Choroid plexus epithelial cell (primary cell): ENCODE results near the gene PLIN1.

Experiments
- DNase-seq: peaks from one replicate; pipeline ENCODE4 v3.0.0-alpha.2; 2010; ENCODE audit warnings: low read depth
- H3K4me3 ChIP-seq: 2 replicates; pipeline ENCODE4 v1.5.1; 2011; ENCODE audit warnings: low read depth, mild to moderate bottlenecking, control low read depth, low read length, moderate library complexity
- TF ChIP-seq, protein P1 (sequence below): conservative IDR thresholded peaks from 2 replicates; pipeline ENCODE4 v1.5.1; 2011; ENCODE audit warnings: low read depth, mild to moderate bottlenecking, control low read depth, inconsistent platforms, low read length, moderate library complexity

Gene PLIN1

DNA sequence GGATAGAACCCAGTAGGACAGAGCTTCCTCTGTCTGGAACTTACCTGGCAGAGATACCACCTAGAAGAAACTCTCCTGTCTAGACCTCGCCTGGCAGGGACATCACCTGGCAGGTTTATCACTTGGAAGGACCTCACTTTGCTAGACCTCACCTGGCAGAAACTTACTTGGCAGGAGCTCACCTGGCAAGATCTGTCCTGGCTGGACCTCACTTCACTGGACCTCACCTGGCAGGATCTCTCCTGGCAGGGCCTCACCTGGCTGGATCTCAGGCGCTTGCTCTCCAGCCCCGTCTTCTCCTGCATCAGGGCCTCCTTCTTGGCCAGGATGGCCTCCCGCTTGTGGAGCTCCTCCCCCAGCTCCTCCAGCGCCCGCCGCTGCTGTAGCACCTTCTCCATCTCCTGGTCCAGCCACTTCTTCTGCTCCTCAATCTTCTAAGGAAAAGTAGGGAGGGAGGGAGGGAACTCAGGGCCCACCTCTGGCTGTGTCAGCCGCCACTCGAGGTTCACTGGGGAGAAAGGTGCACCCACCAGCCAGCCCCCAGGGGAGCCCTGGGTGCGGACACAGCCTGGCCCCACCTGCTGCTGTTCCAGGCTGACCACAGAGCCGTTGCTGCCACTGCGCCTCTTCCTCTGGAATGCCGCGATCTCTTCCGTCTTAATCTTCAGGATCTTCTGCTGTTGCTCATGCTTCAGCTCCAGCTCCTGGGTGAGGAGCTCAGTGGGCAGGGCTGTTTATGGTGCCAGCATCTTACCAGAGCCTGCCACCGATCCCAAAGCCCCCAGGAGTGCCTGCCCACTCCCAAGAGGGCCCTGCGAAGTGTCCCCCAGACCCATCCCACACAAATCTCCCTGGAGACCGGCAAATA is 46.4 kb downstream of the PLIN1 start:
- no peak overlapping the region for H3K4me3 ChIP-seq
- TF ChIP-seq, protein P1, sequence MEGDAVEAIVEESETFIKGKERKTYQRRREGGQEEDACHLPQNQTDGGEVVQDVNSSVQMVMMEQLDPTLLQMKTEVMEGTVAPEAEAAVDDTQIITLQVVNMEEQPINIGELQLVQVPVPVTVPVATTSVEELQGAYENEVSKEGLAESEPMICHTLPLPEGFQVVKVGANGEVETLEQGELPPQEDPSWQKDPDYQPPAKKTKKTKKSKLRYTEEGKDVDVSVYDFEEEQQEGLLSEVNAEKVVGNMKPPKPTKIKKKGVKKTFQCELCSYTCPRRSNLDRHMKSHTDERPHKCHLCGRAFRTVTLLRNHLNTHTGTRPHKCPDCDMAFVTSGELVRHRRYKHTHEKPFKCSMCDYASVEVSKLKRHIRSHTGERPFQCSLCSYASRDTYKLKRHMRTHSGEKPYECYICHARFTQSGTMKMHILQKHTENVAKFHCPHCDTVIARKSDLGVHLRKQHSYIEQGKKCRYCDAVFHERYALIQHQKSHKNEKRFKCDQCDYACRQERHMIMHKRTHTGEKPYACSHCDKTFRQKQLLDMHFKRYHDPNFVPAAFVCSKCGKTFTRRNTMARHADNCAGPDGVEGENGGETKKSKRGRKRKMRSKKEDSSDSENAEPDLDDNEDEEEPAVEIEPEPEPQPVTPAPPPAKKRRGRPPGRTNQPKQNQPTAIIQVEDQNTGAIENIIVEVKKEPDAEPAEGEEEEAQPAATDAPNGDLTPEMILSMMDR = no peak
- DNase-seq = no peak

DNA sequence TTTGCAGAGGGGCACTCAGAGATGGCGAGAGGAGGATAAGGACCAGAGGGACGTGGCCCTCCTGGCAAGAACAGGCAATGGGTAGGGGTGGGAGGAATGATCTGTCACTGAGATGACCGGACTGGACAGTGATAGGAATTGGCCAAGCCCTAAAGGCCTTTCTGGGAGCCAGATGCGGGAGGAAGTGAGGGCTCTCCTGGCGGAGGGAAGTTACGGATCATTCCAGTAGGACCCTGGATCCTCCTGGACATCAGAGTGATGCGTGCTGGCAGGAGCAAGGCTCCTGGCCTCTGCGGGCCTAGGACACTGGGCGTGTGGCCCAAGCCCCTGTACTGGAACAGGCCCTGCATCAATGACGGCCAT is 47.3 kb downstream of the PLIN1 start:
- no peak overlapping the region for H3K4me3 ChIP-seq

DNA sequence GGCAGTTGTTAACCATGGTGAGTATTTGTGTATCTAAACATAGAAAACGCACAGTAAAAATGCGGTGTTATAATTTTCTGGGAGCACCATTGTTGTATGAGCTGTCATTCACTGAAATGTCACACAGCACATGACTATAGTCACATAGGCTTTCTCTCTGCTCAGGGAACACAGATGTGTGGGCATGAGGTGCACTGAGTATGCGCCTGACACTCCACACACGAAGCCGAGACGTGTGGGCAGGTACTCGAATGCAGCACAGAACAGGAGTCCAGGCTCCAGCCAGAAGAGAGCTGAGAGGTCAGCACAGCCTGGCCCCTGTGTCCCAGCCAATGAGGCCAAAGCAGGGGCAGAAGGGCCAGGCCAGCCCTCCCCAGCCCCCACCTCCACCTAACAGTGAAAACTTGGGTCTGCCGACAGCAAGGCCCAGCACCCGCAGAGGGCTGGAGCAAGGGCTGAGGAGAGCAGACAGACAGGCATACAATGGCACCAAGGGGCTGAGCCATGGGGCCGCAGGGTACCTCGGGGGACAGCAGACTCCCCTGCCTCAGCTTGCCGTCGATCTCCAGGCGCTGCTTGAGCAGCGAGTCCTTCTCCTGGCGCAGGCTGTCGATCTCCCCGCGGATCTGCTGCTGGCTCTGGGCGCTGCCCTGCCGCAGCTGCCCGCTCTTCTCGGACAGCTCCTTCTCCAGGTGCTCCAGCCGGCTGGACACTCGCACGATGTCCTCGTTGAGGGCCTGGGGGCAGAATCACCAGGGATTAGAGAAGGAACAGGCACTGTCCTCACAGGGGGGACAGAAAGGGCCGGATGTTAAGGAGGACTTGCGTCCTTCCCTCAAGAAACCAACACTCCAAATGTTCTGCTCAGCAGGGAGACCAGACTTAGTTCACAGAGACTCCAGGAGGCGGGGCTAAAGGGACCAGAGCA is 47.9 kb downstream of the PLIN1 start:
- no peak overlapping the region for H3K4me3 ChIP-seq
- no peak for DNase-seq
- TF ChIP-seq, protein P1 = no peak

More for the DNA sequence above, 47.3 kb downstream of the PLIN1 start:
- TF ChIP-seq, protein P1 = no peak
- no peak for DNase-seq

DNA sequence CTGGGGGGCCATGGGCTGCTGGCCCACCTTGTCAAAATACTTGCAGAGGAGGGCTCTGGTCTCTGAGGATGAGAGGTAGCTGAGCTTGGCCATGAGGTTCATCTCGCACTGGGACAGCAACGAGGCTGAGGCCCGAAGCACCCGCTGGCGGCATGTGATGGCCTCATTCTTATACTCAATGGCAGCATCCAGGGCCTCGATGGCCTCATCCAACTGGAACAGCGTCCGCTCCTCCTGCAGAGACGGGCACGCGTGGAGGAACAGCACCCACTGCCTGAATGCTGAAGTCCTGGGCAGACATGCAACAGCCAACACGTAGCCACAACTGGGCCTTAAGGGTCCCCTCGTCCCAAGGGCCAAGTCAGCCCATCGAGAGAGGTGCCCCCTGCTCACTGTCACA is 48.9 kb downstream of the PLIN1 start:
- no peak for DNase-seq
- no peak overlapping the region for H3K4me3 ChIP-seq
- TF ChIP-seq, protein P1 = no peak

DNA sequence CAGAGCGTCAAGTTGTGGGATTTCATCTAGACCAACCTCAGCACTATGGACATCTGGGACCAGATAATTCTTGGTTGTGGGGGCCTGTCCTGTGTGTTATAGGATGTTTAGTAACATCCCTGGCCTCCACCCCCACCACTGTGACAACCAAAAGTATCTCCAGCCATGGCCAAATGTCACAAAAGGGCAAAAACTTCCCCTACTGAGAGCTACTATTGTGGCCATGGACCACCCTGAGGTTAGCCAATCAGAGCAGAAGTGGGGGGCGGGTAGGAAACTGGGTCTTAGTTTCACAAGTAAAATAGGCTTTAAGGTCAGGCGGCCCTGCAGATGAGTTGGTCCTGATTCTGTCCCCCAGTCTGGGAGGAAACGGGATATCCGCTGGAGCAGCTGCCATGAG is 49.3 kb downstream of the PLIN1 start:
- H3K4me3 ChIP-seq = no peak overlapping the region
- no peak for DNase-seq
- TF ChIP-seq, protein P1 = no peak

DNA sequence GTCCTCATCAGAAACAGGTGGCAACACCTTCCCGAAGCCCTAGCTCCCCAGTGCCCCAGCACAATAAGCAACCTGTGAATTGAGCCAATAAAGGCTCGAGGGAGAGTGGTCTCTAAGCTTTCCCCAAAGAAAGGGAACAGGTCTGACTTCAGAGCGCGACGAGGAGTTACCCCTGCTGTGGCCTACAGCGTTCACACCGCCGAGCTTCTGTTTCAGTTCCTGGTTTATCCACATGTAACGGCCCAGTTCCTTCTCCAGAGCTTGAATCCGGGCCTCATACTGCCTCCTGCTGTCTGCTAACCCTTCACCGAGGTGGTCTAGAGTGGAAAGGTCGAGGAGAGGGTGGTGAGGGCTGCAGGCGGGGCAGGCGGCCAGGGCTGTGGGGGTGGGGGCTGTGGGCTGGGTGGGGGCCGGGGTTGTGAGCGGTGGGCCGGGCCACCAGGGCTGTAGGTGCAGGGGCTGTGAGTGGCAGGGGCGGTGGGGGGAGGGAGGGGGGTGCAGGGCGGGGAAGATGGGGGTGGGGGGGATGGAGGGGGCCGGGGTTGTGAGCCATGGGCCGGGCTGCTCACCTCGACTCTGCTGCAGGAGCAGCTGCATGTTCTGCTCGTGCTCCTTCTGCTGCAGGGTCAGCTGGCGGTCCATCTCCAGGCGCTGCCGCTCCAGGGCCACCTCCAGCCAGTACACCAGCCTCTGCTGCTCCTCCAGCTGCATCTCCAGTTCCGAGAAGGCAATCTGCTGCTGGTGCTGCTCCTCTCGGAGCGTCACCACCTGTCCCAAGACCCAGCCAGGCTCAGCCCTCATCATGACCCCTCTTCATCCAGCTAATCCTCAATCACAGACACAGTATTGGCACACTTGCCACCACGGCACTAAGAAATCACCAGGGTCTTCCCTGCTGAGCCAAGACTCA is 50.1 kb downstream of the PLIN1 start:
- H3K4me3 ChIP-seq = no peak overlapping the region
- TF ChIP-seq, protein P1 = no peak
- no peak for DNase-seq
